ENCODE results near the gene CDC25B. TPM values are rescaled to one million over a fixed set of nuclear protein-coding genes. Genes with fewer than 3 reads are reported as not detected.

Gene CDC25B
- total and polyA plus RNA-seq, 2 donors (not counting 3 experiments of a cell fraction or from before 2014, with no cell fraction given): 46.7 to 76.5 TPM

GRCh38 chr20:3766422-3767109, 29.5 kb upstream of the CDC25B start:
- TF ChIP-seq MAX (IDR thresholded peaks at IDR 0.05; ENCODE audit: insufficient read depth, insufficient read length): no peak
- no peak for TF ChIP-seq FOS (IDR thresholded peaks at IDR 0.05; ENCODE audit: borderline replicate concordance, insufficient read depth, low read length)
- no peak for TF ChIP-seq JUN (IDR thresholded peaks at IDR 0.05; ENCODE audit: borderline replicate concordance, insufficient read depth, insufficient read length, low read depth)
- TF ChIP-seq POLR2A (IDR thresholded peaks at IDR 0.05; ENCODE audit: low read depth, low read length): no peak
- no peak for TF ChIP-seq EZH2 (IDR thresholded peaks at IDR 0.05; ENCODE audit: borderline replicate concordance, low read depth, low read length, severe bottlenecking)
- TF ChIP-seq POLR2AphosphoS5 (IDR thresholded peaks at IDR 0.05; ENCODE audit: insufficient read depth, low read depth, low read length): no peak
- TF ChIP-seq MYC (IDR thresholded peaks at IDR 0.05; ENCODE audit: low read depth, low read length): no peak
- no peak for TF ChIP-seq CTCF (IDR thresholded peaks at IDR 0.05; ENCODE audit: extremely low read depth in 1 of 2, insufficient read depth in 1 of 2, low read depth in 1 of 2, low read length in 2 of 2)
- TF ChIP-seq GATA2 (IDR thresholded peaks at IDR 0.05; ENCODE audit: insufficient read depth, insufficient read length, low read depth, low read length): no peak
- DNase-seq (ENCODE audit: low read depth, low spot score) (no peak), FAIRE-seq (no peak)
- peak overlapping the region; percentile 74 for H2AFZ ChIP-seq (ENCODE audit: low read depth, low read length)
- H3K9me3 ChIP-seq (replicated peaks; ENCODE audit: control insufficient read depth, insufficient read depth, low read length): no peaks in the 10 kb centered on the region
- ChIA-PET POLR2A (interaction anchor here (0.7 kb wide), 2 partner anchors 54 to 92 kb away, joined by 4 to 5 read pairs; partner anchors contain the start of gene AP5S1), CTCF (interaction anchor here (0.7 to 6.5 kb wide), 7 partner anchors 12 to 90 kb away, joined by 3 to 76 read pairs (median 7); partner anchors contain the start of gene SPEF1)
- H3K9ac ChIP-seq (replicated peaks; ENCODE audit: extremely low read depth, insufficient read depth, low read length): peak overlapping the region; percentile 39
- intact Hi-C loops (cut with micrococcal nuclease): loop anchor here (5.0 kb wide), 1 partner anchor 359 kb away; the partner anchor contains the start of gene DNAAF9
- H3K79me2 ChIP-seq (ENCODE audit: control insufficient read depth, insufficient read depth, low read length): peaks cover 13% of the 10 kb centered on the region
- no peaks in the 10 kb centered on the region for H4K20me1 ChIP-seq (replicated peaks; ENCODE audit: control insufficient read depth, extremely low read depth, insufficient read depth, low read length)
- no peaks in the 10 kb centered on the region for H3K27me3 ChIP-seq (ENCODE audit: control insufficient read depth in 2 of 2, insufficient read depth in 2 of 2, low read length in 2 of 2)
- peak overlapping the region; percentile 61 to 71 (median 61) for H3K4me3 ChIP-seq (replicated peaks in 1 of 3; ENCODE audit: insufficient read depth in 1 of 3, low read depth in 1 of 3, low read length in 3 of 3)
- peaks cover 25% of the 10 kb centered on the region for H3K4me1 ChIP-seq (ENCODE audit: control insufficient read depth, extremely low read depth, insufficient read depth, low read length)
- no peaks in the 10 kb centered on the region for H3K36me3 ChIP-seq (ENCODE audit: control insufficient read depth in 2 of 2, extremely low read depth in 1 of 2, insufficient read depth in 2 of 2, low read length in 2 of 2)
- H3K4me2 ChIP-seq (ENCODE audit: insufficient read depth, low read length): peak overlapping the region; percentile 81
- dilution Hi-C loops (cut with MboI; ENCODE audit: extremely low pct_ligation_motif_present, low sequenced_read_pairs): no loop called here
- H3K27ac ChIP-seq (ENCODE audit: insufficient read depth, low read depth, low read length): no peak overlapping the region
- no peaks in the 10 kb centered on the region for H3K9me1 ChIP-seq (replicated peaks; ENCODE audit: control insufficient read depth, extremely low read depth, insufficient read depth, low read length)
- BruUV-seq (replicated peaks): no TSS peak
